HG02938 (cell line): ENCODE measurements around the gene PLEKHM2.
"Not testable (repeated sequence)": the region's sequence is repeated elsewhere in the genome, so short reads cannot be mapped to it uniquely, and the experiment has no call there.

Source experiments
- ATAC-seq: cut with Tn5 transposase; IDR thresholded peaks from one replicate; pipeline ENCODE4 v1.9.1; 2021; ENCODE audit warnings: mild to moderate bottlenecking, moderate library complexity; ENCODE audit not compliant: unreplicated experiment

The PLEKHM2 gene

DNA sequence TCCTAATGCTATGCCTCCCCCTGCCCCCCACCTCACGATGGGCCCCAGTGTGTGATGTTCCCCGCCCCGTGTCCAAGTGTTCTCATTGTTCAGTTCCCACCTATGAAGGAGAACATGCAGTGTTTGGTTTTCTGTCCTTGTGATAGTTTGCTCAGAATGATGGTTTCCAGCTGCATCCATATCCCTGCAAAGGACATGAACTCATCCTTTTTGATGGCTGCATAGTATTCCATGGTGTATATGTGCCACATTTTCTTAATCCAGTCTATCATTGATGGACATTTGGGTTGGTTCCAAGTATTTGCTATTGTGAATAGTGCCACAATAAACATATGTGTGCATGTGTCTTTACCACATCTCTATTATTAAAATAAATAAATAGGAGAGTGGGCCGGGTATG, 15.2 kb downstream of the PLEKHM2 start:
- ATAC-seq, result not testable (repeated sequence)

DNA sequence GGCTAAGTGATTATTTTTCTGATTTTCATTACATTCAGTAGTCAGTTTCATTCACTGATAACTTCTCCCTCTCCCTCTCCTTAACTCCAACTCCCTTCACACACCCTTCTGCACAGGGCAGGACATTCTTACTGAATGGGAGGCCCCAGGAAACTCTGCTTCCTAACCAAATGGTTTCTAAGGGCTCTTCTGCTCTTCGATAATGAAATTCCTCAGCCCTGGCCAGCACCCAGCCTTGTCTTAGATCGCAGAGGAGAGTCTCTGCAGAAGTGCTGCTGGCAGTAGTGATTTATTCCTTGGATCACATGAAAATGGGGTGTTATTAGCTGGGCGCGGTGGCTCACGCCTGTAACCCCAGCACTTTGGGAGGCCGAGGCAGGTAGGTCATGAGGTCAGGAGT, 16.4 kb downstream of the PLEKHM2 start:
- ATAC-seq, result no peak

DNA sequence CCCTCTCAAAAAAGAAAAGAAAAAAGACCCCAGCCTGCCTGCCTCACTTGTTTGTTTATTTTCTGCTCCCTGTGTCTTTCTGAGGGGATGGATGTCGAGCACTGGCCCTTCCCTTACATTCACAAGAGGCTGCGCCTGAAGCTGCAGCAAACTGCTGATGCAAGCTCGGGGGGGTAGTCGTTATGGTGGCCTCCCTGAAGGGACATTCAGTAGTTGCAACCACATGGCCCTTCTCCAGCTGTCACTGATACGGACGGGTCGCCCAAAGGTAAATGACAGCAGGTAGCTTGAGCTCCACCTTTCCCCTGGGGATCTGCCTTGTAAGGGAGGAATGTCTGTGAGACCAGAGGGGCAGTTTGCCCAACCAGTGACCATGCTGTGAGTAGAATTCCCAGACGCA, 17.7 kb downstream of the PLEKHM2 start:
- no peak for ATAC-seq

DNA sequence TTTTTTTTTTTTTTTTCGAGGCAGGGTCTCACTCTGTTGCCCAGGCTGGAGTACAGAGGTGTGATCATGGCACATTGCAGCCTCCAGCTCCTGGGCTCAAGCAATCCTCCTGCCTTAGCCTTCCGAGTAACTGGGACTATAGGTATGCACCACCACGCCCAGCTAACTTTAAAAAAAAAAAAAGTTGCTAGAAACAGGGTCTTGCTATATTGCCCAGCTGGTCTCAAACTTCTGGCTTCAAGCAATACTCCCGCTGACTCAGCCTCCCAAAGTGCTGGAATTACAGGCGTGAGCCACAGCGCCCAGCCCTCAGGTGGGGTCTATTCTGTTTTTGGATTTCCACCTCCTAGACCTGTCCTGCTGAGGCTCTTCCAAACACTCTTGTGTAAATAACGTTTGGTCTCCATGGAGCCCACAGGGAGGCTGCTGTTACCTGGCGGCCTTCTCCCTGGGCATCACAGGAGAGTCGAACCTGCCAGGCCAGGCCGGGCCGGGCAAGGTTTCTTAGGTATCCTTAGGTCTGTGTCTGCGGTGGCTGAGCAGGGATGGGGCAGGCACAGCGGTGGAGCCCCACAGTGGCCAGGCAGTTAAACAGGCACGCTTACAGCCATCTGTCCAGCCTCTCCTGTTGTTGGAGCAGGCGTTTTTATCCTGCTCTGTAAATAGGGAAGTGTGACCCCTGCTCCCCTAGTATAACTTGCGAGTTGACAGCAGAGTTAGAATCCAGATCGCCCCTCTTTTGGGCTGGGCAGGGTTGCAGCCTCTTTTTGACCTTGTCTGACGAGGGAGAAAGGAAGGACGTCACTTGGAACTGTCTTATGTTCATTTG, 18.8 kb downstream of the PLEKHM2 start:
- ATAC-seq, result no peak

DNA sequence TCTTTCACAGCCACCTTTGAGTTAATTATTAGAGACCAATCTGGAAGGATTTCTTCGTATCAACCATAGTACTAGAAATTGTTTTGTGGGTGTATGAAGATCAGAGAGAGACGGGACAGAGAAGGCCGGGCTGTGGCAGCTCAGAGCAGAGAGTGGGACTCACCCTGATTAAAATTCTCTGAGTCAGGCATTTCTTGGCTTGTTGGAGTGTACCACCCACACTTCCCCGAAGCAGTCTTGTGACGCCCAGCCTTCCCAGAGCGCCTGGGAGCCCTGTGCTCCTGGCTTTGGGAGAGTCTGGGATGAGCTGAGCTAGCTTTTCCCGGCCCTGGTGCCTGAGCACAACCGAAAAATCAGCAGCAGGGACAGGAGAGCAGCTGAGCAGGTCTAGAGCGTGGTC, 19.4 kb downstream of the PLEKHM2 start:
- no peak for ATAC-seq

DNA sequence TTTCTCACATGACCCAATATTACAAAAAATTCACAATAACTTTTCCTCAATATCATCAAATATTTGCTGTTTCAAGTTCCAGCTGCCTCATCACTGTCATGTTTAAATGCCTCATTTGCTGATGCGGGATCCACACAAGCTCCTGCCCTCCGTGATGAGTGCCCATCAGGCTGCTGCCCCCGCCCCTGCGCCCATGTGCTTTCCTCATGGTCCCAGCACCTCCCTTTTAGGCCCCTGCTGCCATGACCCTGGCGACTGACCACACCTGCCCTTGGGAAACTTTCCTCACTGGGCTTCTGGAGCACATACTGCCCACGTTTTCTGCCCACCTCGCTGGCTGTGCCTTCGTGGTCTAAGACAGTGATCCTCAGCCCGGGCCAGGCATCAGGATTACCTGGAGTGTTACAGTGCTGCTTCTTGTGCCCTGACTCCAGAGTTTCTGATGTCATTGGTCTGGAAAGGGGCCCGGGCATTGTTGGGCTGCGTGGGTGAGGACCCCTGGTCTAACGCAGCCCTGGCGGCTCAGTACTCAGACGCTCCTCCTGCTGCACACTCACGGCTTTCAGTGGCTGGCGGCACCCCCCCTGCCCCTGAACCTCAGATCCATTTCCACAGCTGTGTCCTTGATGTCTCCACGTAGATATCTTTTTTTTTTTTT, 20.5 kb downstream of the PLEKHM2 start:
- ATAC-seq, result no peak

DNA sequence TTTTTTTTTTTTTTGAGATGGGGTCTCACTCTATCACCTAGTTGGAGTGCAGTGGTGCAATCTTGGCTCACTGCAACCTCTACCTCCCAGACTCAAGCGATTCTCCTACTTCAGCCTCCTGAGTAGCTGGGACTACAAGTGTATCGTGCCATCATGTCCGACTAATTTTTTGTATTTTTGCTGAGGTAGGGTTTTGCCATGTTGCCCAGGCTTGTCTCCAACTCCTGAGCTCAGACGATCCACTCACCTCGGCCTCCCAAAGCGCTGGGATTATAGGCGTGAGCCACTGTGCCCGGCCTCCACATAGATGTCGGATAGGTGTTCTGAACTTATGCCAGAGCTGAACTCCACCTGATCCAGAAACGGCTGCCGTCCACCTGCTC, 21.1 kb downstream of the PLEKHM2 start:
- no peak for ATAC-seq

DNA sequence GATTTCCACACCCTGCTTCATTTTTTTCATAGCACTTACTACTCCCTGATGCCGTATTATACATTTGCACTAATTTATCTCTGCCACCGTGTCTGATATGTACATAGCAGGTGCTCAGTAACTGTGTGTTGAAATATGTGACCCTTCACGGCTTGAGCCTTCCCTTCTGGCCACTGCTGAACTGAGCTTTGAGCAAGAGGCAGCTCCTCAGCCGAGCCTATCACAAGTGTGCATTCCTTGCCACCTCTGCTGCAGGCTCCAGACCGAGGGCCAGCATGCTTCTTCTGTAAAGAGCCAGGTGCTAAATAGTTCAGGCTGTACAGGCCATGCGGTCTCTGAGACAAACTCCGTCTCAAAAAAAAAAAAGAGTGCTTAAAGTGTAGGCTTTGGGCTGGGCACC, 22.6 kb downstream of the PLEKHM2 start:
- ATAC-seq, result no peak

DNA sequence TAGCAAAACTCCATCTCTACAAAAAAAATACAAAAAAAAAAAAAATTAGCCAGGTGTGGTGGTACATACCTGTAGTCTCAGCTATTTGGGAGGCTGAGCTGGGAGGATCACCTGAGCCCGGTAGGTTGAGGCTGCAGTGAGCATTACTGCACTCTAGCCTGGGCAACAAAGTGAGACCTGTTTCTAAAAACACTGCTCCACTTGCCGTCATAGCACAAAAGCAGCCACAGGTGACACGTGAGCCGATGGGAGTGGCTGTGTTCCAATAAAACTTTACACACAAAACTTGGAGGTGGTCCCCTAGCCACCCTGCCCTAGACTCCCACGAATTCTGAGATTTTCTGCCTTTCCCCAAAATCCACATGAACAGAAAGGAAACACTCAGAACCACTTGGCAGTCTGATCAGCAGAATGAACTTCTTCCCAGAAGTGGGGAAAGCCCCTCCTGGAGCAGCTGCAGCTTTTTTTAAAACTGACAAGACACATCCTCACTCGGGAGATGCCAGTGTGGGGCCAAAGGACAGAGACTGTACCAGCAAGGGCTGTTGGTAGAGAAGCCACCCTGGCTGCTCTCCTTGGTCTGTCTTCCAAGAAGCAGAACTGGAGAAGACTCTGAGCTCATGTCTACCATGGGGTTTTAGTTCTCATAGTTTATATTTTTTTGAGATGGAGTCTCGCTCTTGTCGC, 23.3 kb downstream of the PLEKHM2 start:
- ATAC-seq, result no peak

DNA sequence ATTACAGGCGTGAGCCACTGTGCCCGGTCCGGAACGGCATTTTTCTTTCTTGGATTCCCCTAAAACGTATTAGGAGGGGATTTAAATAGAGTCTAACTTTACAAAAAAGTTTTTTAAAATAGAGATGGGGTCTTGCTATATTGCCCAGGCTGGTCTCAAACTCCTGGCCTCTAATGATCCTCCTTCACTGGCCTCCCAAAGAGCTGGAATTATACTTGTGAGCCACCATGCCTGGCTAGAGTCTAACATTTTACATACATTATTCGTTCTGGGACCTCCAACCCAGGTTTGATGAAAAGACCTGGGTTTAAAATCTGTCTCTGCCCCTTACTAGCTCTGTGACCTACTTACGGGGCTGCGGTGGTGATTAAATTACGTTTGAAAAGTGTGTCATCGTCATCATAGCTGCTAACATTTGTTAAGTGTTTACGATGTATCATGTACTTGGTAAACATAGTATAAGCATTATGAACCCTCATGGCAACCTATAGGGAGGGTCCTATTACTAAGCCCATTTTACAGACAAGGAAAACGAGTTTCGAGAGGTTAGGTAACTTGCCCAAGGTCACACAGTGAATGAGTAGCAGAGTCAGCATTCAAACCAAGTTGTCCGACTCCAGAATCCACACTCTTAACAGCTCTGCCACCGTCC, 24.5 kb downstream of the PLEKHM2 start:
- ATAC-seq, result no peak

DNA sequence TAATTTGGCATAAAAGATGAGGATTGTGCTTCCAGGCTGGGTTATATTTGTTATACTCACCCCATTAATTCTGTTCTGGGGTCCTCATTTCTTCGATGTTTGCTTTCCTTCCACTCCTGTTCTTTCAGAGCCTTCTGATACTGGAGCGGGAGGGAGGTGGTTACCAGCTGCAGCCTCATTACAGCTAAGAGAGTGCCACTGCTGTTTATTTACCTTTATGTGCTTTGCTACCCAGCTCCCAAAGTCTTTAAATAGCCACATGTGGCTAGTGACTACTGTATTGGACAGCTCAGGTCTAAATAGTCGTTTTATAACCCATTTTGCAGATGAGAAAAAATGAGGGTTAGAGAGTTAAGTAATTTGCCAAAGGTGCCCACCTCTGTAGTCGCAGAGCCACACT, 25.1 kb downstream of the PLEKHM2 start:
- ATAC-seq, result no peak

DNA sequence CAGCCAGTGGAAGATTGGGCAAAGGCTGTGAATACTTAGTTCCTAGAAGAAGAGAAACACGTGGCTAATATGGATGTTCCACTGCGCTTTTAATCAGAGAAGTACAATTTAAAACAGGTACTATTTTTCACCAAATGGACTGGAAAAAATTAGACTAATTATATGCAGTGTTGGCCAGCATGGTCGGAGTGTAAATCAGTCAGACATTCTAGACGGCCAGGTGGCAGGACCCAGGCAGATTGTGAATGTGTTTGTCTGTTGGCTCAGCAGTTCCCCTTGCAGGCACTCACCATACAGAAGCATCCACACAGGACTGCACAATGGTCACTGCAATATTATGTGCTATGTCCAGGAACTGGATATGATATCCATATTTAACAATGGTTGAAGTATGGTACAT, 28.0 kb downstream of the PLEKHM2 start:
- ATAC-seq, result no peak

DNA sequence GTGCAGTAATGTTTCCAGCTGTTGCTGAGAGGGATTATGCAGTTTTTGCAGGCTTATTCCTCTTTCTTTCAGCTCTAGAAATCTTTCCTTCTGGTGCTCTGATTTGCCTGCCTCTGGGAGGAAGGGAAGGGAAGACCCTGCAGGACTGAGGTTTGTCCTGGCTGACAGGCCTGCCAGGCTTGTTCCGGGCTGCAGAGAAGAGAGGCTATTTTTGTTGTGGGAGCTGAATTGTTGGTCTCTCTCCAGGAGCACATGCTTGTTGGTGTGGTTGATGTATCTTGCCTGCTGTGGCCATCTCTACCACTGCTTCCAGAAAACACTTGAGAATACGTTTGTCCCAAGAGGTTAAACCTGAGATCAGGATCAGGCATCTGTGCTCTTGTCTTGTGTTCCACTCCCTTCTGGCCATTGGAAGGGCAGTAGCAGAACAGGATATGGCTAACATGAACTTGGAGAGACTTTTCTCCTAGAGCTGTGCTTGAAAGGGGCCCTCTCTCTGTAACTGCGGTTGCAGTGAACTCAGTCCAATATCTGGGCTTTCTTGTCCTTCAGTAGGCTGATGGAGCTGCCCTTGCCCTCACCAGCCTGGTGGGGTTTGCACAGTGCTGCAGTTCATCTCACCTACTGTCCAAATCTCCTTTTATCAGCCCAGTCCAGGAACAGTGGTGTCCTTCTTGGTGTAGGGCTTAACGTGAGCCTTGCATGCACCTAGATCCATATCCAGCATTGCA, 30.5 kb downstream of the PLEKHM2 start:
- ATAC-seq, result no peak

DNA sequence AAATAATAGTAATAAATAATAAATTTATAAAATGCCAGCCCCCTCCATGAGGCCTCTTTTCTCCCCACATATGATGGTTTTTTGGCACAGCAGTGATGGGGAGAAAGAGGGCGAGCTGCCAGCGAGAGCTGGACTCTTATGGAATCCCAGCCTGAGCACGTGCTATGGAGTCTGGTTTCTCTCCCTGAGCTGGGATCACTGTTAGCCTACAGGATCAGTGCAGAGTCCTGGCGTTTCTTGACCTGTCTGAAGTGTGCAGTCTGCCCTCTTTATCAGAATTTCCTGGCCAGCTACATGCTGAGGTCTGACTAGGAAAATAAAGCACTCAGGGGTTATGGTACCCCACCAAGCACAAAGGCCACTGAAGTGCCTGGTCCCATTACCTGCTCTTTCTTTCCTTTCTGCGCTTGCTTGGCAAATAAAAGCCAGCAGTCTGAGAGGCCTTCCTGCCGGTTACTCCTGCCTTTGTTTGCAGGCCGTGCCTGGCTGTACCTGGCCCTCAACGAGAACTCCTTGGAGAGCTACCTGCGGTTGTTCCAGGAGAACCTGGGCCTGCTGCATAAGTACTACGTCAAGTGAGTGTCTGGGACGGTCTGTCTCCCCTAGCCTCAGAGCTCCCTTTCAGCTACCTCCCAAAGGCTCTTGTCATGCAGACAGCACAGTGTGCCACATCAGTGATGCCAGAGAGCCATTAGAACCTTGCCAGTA, 33.5 kb downstream of the PLEKHM2 start:
- no peak for ATAC-seq

DNA sequence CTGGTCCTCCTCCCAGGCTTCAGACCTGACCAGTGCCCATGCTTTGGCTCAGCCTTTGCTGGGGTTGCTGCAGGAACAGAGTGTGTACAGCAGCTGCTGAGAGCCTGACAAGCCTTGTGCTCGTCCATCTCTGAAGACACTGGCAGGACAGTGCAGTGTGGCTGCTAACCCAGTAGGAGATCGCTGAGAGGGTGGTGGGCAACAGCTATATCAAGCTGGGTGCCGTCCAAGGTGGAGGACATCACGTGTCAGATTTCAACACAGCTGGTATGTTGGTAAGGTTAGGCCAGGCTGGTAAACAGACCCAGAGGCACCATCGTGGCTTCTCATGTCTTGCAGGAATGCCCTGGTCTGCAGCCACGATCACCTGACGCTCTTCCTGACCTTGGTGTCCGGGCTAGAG, 34.1 kb downstream of the PLEKHM2 start:
- no peak for ATAC-seq

DNA sequence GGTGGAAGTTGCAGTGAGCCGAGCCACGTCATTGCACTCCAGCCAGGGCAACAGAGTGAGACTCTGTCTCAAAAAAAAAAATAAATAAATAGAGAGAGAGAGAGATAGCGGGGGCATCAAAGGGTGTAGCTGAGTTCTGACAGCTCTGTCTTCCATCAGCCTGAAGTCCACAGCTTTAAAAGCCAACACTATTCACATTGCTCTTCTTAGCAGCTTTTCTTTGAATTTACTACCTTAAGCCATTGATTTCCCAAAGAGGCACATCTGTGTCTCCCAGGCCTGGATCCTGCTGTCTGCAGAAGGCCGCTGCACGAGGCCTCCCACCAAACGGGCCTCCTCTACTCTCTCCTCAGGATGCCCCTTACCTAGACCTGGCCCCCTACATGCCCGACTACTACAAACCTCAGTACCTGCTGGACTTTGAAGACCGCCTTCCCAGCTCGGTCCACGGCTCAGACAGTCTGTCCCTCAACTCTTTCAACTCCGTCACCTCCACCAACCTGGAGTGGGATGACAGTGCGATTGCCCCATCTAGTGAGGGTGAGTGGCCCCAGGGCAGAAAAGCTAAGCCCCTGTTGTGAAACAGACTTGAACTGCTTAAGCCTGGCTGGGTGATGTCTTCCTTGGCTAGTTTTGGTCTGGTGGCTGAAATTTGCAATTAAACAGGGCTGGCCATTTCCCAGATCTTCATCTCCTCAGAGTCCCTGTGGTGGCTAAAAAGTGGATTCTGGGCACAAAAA, 35.4 kb downstream of the PLEKHM2 start:
- no peak for ATAC-seq

DNA sequence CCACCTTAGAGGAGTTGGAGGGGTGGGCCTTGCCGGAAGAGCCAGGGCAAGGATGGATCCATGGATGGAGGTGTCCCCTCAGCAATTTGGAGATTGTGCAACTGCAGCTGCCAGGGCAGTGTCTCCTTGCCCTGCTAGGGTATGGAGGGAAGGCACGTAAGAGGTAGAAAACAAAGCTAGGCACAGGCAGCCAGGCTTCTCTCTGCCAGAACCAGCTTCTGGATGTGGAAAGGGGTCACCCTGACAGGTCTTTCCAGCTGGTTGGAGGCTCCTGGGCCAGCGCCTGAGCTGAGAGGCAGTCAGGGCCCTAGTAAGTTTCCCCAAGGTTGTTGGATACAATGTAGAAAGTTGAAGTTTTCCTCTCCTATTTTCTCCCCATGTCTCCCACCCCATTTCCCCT, 36.7 kb downstream of the PLEKHM2 start:
- ATAC-seq, result no peak

DNA sequence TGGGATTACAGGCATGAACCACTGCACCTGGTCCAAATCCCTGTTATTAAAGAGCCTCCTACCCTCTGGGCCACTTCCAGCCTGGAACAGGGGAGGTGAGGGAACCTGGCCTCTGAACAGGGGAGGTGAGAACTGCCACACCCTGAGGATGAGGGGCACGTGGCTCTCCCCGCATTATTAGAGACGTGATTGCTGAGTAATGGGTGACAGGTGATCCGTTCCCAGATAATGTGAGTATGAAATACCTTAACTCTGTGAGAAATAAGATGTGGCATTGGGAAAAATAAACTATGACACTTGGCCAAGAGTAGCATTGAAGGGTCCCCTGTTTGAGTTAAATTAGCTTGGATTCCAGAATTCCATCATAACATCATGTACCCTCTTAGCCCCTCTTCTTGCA, 38.3 kb downstream of the PLEKHM2 start:
- no peak for ATAC-seq

DNA sequence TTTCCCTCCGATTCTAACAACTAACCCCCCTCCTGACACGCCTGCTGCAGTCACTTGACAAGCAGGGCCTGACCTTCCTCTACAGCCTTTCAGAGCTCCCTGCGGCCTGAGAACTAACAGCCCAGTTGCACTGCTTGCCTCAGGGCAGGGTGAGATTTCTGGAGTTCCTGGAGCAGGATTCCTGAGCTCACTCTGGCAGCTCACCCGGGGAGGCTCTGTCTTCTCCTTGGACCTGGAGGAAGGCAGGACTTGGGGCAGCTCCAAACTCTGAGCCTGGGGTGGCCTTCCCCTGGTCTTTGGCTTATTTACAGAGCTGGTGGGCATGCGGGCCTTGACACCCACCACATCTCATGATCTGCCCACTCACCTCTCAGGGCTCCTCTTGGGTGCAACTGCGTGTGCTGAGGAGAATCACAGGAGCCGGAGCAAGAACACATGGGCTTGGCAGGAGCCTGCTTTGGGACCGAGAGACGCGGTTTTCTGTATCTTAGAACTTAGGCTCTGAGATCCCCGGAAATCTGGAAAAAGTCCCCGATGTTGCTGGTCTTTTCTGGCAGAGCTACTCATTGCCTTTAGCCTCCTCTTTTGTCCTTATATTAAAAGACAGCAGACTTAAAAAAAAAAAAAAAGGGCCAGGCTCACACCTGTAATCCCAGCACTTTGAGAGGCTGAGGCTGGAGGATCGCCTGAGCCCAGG, 38.9 kb downstream of the PLEKHM2 start:
- ATAC-seq, result no peak
